A549 (cell line): ENCODE measurements around the gene SMARCD3. TPM values are rescaled to one million over a fixed set of nuclear protein-coding genes. Genes with fewer than 3 reads are reported as not detected.

Source experiments
- ATAC-seq, 2 experiments: fragments of 200-7000 bp in 1 of 2; fragments of >200 bp in 1 of 2; cut with Nextera tagmentation in 1 of 2; cut with Tn5 transposase in 1 of 2; 3 replicates each; pipeline versions ENCODE4 v1.8.0 to v1.9.1; 2018 to 2020; ENCODE audit warnings: mild to moderate bottlenecking in 1 of 2, moderate library complexity in 1 of 2
- CTCF ChIA-PET: fragments of 300-600 bp; sonication (Branson Sonifier 250); formaldehyde crosslinking; extraction: SDS; loops from one replicate; lab custom pipeline; 2021; ENCODE audit warnings: antibody characterized with exemption, inconsistent platforms; lab: Yijun Ruan, JAX
- POLR2A ChIA-PET: fragments of 350-600 bp; formaldehyde crosslinking; extraction: SDS; loops from one replicate; lab custom pipeline; 2021; ENCODE audit warnings: antibody characterized with exemption, inconsistent platforms; lab: Yijun Ruan, JAX
- DNase-seq, 2 experiments: peaks; one replicate each; pipeline versions ENCODE4 v3.0.0 to v3.0.0-alpha.2; 2011 to 2016; ENCODE audit warnings: low read depth in 1 of 2, low spot score in 1 of 2
- FAIRE-seq: peaks from 2 replicates; lab custom pipeline; 2011; peaks lifted over from hg19 to GRCh38; lab: Jason Lieb, UNC
- H3K27ac ChIP-seq, 2 experiments: fragments of >200 bp; sonication (Bioruptor Twin); formaldehyde crosslinking; 3 replicates each; pipeline ENCODE4 v1.5.1; 2016 to 2017
- H3K4me1 ChIP-seq: fragments of >200 bp; sonication (Bioruptor Twin); formaldehyde crosslinking; 3 replicates; pipeline ENCODE4 v1.6.1; 2016
- H3K4me2 ChIP-seq: fragments of >200 bp; sonication (Bioruptor Twin); formaldehyde crosslinking; 3 replicates; pipeline ENCODE4 v1.6.1; 2016
- H3K4me3 ChIP-seq: fragments of >200 bp; sonication (Bioruptor Twin); formaldehyde crosslinking; 3 replicates; pipeline ENCODE4 v1.5.1; 2016
- H3K9me3 ChIP-seq: fragments of >200 bp; sonication (Bioruptor Twin); formaldehyde crosslinking; 3 replicates; pipeline ENCODE4 v1.6.1; 2016
- CBX8 ChIP-seq: fragments of 200-600 bp; sonication (generic); IDR thresholded peaks from 2 replicates; pipeline ENCODE4 v1.6.1; 2016
- CEBPB ChIP-seq, 2 experiments: fragments of >200 bp in 1 of 2; sonication (Bioruptor Twin) in 1 of 2; formaldehyde crosslinking in 1 of 2; IDR thresholded peaks; 2 replicates each; pipeline ENCODE4 v1.6.1; 2012 to 2016
- EHMT2 ChIP-seq: fragments of 200-600 bp; sonication (generic); IDR thresholded peaks from 2 replicates; pipeline ENCODE4 v1.6.1; 2016; ENCODE audit warnings: antibody characterized with exemption, low read depth, mild to moderate bottlenecking, moderate library complexity
- HEYL ChIP-seq: fragments of 250-450 bp; sonication (Bioruptor Pico); IDR thresholded peaks from 2 replicates; pipeline ENCODE4 v1.8.0; 2021; ENCODE audit warnings: mild to moderate bottlenecking, moderate library complexity
- HOXB13 ChIP-seq: fragments of 250-450 bp; sonication (Bioruptor Pico); IDR thresholded peaks from 2 replicates; pipeline ENCODE4 v1.5.0; 2020; ENCODE audit warnings: low read depth, mild to moderate bottlenecking, moderate library complexity
- KDM1A ChIP-seq: fragments of 200-600 bp; sonication (generic); IDR thresholded peaks from 2 replicates; pipeline ENCODE4 v1.6.1; 2016; ENCODE audit warnings: low read depth, mild to moderate bottlenecking
- MAFK ChIP-seq: fragments of 450-650 bp; IDR thresholded peaks from 2 replicates; pipeline ENCODE4 v1.6.1; 2014; ENCODE audit not compliant: partially characterized antibody
- PHF8 ChIP-seq: fragments of 200-600 bp; sonication (generic); IDR thresholded peaks from 2 replicates; pipeline ENCODE4 v1.6.1; 2016; ENCODE audit warnings: low read depth, mild to moderate bottlenecking, antibody characterized with exemption, moderate library complexity, borderline replicate concordance
- RARB ChIP-seq: fragments of 250-450 bp; sonication (Bioruptor Pico); IDR thresholded peaks from 2 replicates; pipeline ENCODE4 v1.8.0; 2021; ENCODE audit warnings: mild to moderate bottlenecking, moderate library complexity
- SMC3 ChIP-seq: fragments of >200 bp; sonication (Bioruptor Twin); formaldehyde crosslinking; IDR thresholded peaks from 3 replicates; pipeline ENCODE4 v1.6.1; 2018; ENCODE audit warnings: inconsistent platforms
- SREBF2 ChIP-seq: fragments of 450-650 bp; IDR thresholded peaks from 2 replicates; pipeline ENCODE4 v1.6.1; 2014; ENCODE audit warnings: mild to moderate bottlenecking, moderate library complexity
- ZFP36 ChIP-seq: fragments of 450-650 bp; IDR thresholded peaks from 2 replicates; pipeline ENCODE4 v1.6.1; 2014; ENCODE audit warnings: borderline replicate concordance; ENCODE audit not compliant: partially characterized antibody
- ZSCAN20 ChIP-seq: fragments of 250-450 bp; sonication (Bioruptor Pico); IDR thresholded peaks from 2 replicates; pipeline ENCODE4 v1.8.0; 2022; ENCODE audit warnings: mild to moderate bottlenecking, moderate library complexity
- WGBS: methylation state at CpG from one replicate; pipeline ENCODE4 v1.1.6; 2017; ENCODE audit errors: missing lambda C conversion rate; 5-methylcytosine and 5-hydroxymethylcytosine counted together
- polyA plus RNA-seq, 4 experiments: library from polyadenylated mRNA; depleted of rRNA in 3 of 4; stranded (reverse); fragments of >200 nt; fragmentation: RNase III in 1 of 4; extraction: RNeasy Plus Mini Kit Qiagen cat#74134 plus additional on column Dnase treatment in 1 of 4; gene quantifications; 2 replicates in 3 of 4; 3 replicates in 1 of 4; pipeline ENCODE4 v1.2.3, GENCODE V29; 2011 to 2017
- TF ChIP-seq, protein P1 (sequence below): fragments of 200-600 bp; sonication (generic); IDR thresholded peaks from 2 replicates; pipeline ENCODE4 v1.6.1; 2016; ENCODE audit warnings: antibody characterized with exemption, mild to moderate bottlenecking, moderate library complexity
- TF ChIP-seq, protein P2 (sequence below): fragments of >200 bp; sonication (Bioruptor Twin); formaldehyde crosslinking; IDR thresholded peaks from 2 replicates; pipeline ENCODE4 v1.6.1; 2016
- TF ChIP-seq, protein P3 (sequence below): fragments of >200 bp; sonication (Bioruptor Twin); formaldehyde crosslinking; IDR thresholded peaks from 3 replicates; pipeline ENCODE4 v1.6.1; 2016
- TF ChIP-seq, protein P4 (sequence below): fragments of 150-350 bp; IDR thresholded peaks from 2 replicates; pipeline ENCODE4 v1.6.1; 2014; ENCODE audit warnings: low read depth, mild to moderate bottlenecking, low read length

Gene SMARCD3
- polyA plus RNA-seq, 2 of the 4 experiments (the other 2 are of a cell fraction): 11.6 to 12.5 TPM

DNA sequence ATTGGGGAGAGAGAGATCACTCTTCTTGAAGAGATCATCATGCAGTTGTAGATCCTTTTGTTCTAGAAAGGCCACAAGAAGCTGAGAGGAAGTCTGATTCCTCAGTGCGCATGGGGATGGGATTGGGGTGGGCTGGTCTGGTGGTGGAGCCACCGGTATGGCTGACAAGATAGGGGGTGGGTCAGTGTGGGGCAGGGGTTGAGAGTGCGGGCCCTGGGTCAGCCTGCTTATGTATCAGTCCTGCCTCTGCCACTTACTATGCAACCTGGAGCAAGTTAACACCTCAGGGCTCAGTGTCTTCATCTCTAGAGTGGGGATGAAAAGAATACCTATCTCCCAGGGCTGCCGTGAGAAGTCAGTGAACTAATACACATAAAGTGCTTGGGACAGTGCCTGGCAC lies 8.0 kb downstream of the SMARCD3 start:
- no peak for DNase-seq
- POLR2A ChIA-PET: interaction anchor here (0.6 to 1.2 kb wide), 2 partner anchors 13 to 181 kb away, joined by 3 to 8 read pairs; partner anchors contain the start of genes ABCF2 and SLC4A2
- FAIRE-seq: no peak
- CTCF ChIA-PET: interaction anchor here (1.5 kb wide), 1 partner anchor 13 kb away, joined by 3 read pairs; the partner anchor contains the start of gene ABCF2
- peak overlapping the region; percentile 44 to 77; a peak in 5 of 6 replicates for H3K27ac ChIP-seq
- H3K9me3 ChIP-seq: no peaks in the 10 kb centered on the region
- no peak overlapping the region for H3K4me3 ChIP-seq
- peaks cover 23% of the 10 kb centered on the region for H3K4me1 ChIP-seq
- no peak for TF ChIP-seq PHF8
- TF ChIP-seq ZSCAN20 (CRISPR knock-in tag): no peak
- TF ChIP-seq ZFP36: no peak
- WGBS: 90% methylated on average over 4 of the region's 4 CpGs
- no peak for ATAC-seq
- no peak overlapping the region for H3K4me2 ChIP-seq

DNA sequence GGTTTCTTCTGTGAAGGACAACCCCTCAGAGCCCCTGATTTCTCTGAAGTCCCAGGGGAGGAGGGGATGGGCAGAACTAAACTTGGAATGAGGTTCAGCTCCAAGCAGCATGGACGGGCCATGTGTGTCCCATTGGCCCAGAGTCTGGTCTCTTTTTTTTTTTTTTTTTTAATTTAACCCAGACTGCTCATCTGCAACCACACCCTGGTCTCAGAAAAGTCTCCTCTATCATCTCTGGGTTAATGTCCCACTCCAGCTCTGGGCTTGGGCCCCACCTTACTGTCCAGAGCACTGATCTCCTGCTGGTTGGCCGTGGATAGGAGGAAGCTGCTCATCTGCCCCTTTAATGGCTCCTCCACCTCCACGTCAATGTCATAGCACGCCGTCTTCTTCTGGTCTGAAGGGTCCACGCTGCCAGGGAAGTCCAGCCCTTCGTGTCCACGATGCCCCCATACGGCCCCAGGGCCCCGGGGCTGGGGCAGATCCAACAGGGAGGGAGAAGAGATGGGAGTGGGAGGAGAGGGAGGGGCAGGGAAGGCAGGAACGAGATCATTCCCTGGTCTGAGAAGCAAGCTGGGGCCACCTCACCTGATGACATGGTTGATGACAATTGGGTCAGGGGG lies 8.5 kb downstream of the SMARCD3 start:
- DNase-seq (no peak), ATAC-seq (no peak), FAIRE-seq (no peak)
- ChIA-PET CTCF (interaction anchor here (1.5 to 2.1 kb wide), 2 partner anchors 13 to 116 kb away, joined by 3 to 8 read pairs; partner anchors contain the start of gene ABCF2), POLR2A (interaction anchor here (0.6 to 1.2 kb wide), 2 partner anchors 13 to 180 kb away, joined by 3 to 8 read pairs; partner anchors contain the start of genes ABCF2 and SLC4A2)
- peak overlapping the region; percentile 44 to 77; a peak in 3 of 6 replicates for H3K27ac ChIP-seq
- peaks cover 17% of the 10 kb centered on the region for H3K4me1 ChIP-seq
- no peak overlapping the region for H3K4me3 ChIP-seq
- H3K4me2 ChIP-seq: no peak overlapping the region
- H3K9me3 ChIP-seq: no peaks in the 10 kb centered on the region
- 91% methylated on average over 11 of the region's 11 CpGs for WGBS
- TF ChIP-seq MAFK: no peak

DNA sequence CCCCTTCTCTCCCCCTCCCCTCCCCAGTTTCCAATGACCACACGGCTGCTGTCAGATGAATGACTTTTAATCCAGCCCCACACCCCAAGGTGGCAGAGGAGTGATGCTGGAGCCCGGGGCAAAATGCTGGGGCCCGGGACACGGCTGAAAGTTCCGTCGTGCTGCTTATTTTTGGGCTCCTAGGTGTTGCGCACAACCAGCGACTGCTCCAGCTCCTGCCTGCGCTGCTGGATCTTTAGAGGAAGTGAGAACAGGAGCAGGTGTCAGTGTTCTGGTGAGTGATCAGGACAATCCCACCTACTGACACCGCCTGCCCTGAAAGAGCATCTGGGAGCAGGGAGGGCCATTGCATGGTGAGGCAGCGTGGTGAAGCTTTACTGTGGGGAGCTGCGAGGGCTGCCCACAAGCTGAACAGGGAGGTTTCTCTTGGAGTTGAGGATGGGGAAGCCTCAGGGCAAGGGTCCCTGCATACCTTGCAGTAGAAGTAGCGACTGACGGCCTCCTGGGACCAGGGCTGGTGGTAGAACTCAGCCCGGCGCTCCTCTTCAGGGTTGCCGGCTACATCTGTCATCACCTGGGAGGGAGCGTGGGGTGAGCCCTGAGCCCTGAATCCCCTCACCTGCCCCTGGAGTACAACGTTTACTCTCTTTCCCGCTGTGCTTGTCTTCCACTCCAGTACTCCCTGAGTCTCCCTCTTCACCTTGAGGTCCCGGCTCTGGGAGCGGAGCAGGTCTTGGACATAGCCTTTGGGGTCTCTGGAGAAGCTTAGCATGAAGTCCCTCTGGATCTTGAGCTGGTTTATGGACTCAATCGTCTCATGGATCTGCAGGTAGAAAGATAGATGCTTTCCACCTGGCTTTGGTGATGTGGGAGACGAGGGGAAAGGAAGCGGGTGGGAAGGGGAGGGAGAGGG lies 9.3 kb downstream of the SMARCD3 start:
- ATAC-seq (no peak), DNase-seq (no peak), FAIRE-seq (no peak)
- ChIA-PET CTCF (interaction anchor here (0.6 to 2.1 kb wide), 3 partner anchors 12 to 130 kb away, joined by 3 to 8 read pairs (median 3); partner anchors contain the start of gene ABCF2), POLR2A (interaction anchor here (1.2 kb wide), 1 partner anchor 12 kb away, joined by 8 read pairs; the partner anchor contains the start of gene ABCF2)
- Histone ChIP-seq H3K4me3 (no peak overlapping the region), H3K9me3 (no peaks in the 10 kb centered on the region), H3K4me1 (peaks cover 13% of the 10 kb centered on the region; the same call in 1 of the 3 replicates), H3K27ac (no peak overlapping the region), H3K4me2 (no peak overlapping the region)
- TF ChIP-seq HEYL (CRISPR knock-in tag) (no peak), SMC3 (no peak), MAFK (no peak)
- 93% methylated on average over 25 of the region's 25 CpGs for WGBS

DNA sequence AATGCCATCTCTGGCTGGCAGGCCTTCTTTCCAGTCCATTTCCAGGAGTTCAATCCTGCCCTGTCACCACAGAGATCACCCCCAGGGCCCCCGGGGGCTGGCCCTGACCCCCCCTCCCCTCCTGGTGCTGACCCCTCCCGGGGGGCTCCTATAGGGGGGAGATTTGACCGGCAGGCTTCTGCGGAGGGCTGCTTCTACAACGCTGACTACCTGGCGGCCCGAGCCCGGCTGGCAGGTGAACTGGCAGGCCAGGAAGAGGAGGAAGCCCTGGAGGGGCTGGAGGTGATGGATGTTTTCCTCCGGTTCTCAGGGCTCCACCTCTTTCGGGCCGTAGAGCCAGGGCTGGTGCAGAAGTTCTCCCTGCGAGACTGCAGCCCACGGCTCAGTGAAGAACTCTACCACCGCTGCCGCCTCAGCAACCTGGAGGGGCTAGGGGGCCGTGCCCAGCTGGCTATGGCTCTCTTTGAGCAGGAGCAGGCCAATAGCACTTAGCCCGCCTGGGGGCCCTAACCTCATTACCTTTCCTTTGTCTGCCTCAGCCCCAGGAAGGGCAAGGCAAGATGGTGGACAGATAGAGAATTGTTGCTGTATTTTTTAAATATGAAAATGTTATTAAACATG lies 10.2 kb downstream of the SMARCD3 start:
- Histone ChIP-seq H3K4me3 (no peak overlapping the region), H3K4me1 (peaks cover 22% of the 10 kb centered on the region; the same call in 2 of the 3 replicates), H3K27ac (no peak overlapping the region), H3K4me2 (no peak overlapping the region), H3K9me3 (no peaks in the 10 kb centered on the region)
- ATAC-seq (no peak), FAIRE-seq (no peak), DNase-seq (no peak)
- CTCF ChIA-PET: interaction anchor here (1.0 to 6.5 kb wide), 5 partner anchors 6 to 114 kb away, joined by 3 to 69 read pairs (median 5); no protein-coding TSS in a partner anchor
- 90% methylated on average over 13 of the region's 17 CpGs for WGBS
- TF ChIP-seq, protein P1, sequence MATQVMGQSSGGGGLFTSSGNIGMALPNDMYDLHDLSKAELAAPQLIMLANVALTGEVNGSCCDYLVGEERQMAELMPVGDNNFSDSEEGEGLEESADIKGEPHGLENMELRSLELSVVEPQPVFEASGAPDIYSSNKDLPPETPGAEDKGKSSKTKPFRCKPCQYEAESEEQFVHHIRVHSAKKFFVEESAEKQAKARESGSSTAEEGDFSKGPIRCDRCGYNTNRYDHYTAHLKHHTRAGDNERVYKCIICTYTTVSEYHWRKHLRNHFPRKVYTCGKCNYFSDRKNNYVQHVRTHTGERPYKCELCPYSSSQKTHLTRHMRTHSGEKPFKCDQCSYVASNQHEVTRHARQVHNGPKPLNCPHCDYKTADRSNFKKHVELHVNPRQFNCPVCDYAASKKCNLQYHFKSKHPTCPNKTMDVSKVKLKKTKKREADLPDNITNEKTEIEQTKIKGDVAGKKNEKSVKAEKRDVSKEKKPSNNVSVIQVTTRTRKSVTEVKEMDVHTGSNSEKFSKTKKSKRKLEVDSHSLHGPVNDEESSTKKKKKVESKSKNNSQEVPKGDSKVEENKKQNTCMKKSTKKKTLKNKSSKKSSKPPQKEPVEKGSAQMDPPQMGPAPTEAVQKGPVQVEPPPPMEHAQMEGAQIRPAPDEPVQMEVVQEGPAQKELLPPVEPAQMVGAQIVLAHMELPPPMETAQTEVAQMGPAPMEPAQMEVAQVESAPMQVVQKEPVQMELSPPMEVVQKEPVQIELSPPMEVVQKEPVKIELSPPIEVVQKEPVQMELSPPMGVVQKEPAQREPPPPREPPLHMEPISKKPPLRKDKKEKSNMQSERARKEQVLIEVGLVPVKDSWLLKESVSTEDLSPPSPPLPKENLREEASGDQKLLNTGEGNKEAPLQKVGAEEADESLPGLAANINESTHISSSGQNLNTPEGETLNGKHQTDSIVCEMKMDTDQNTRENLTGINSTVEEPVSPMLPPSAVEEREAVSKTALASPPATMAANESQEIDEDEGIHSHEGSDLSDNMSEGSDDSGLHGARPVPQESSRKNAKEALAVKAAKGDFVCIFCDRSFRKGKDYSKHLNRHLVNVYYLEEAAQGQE: no peak
- TF ChIP-seq SREBF2 (no peak), EHMT2 (no peak), KDM1A (no peak), RARB (CRISPR knock-in tag) (no peak), HOXB13 (CRISPR knock-in tag) (no peak), CEBPB (IDR thresholded peaks at IDR 0.05) (no peak), CBX8 (no peak)
- TF ChIP-seq, protein P2, sequence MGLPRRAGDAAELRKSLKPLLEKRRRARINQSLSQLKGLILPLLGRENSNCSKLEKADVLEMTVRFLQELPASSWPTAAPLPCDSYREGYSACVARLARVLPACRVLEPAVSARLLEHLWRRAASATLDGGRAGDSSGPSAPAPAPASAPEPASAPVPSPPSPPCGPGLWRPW: no peak
- TF ChIP-seq, protein P3, sequence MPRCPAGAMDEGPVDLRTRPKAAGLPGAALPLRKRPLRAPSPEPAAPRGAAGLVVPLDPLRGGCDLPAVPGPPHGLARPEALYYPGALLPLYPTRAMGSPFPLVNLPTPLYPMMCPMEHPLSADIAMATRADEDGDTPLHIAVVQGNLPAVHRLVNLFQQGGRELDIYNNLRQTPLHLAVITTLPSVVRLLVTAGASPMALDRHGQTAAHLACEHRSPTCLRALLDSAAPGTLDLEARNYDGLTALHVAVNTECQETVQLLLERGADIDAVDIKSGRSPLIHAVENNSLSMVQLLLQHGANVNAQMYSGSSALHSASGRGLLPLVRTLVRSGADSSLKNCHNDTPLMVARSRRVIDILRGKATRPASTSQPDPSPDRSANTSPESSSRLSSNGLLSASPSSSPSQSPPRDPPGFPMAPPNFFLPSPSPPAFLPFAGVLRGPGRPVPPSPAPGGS: no peak
- TF ChIP-seq, protein P4, sequence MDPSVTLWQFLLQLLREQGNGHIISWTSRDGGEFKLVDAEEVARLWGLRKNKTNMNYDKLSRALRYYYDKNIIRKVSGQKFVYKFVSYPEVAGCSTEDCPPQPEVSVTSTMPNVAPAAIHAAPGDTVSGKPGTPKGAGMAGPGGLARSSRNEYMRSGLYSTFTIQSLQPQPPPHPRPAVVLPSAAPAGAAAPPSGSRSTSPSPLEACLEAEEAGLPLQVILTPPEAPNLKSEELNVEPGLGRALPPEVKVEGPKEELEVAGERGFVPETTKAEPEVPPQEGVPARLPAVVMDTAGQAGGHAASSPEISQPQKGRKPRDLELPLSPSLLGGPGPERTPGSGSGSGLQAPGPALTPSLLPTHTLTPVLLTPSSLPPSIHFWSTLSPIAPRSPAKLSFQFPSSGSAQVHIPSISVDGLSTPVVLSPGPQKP: no peak
- POLR2A ChIA-PET: no interaction called here
